ENCODE data around the gene POU3F3. TPM values are rescaled to one million over a fixed set of nuclear protein-coding genes. Genes with fewer than 3 reads are reported as not detected.

The POU3F3 gene
- total RNA-seq, 1 experiment from 2014 or later, result not detected

GRCh38 chr2:104888489-104889258 is 34.8 kb downstream of the POU3F3 start:
- no peak overlapping the region for H2AFZ ChIP-seq (ENCODE audit: low read depth, low read length, poor library complexity, severe bottlenecking)
- H3K79me2 ChIP-seq (ENCODE audit: insufficient read depth, low read length), result no peaks in the 10 kb centered on the region
- ChIA-PET POLR2A (no interaction called here), CTCF (no interaction called here), RAD21 (ENCODE audit: low non-redundant PET in 1 of 2, low total read pairs in 2 of 2, uncharacterized antibody in 2 of 2, unreplicated experiment in 2 of 2) (no interaction called here)
- H3K9me2 ChIP-seq (ENCODE audit: insufficient read depth), result no peaks in the 10 kb centered on the region
- DNase-seq (ENCODE audit: low read depth, low spot score) (no peak), ATAC-seq (no peak)
- no peak overlapping the region for H3K27ac ChIP-seq (ENCODE audit: low read depth, low read length)
- BruUV-seq (replicated peaks), result no TSS peak
- no peaks in the 10 kb centered on the region for H3K4me1 ChIP-seq (ENCODE audit: control insufficient read depth in 1 of 2, insufficient read depth in 2 of 2, low read length in 2 of 2)
- intact Hi-C loops (cut with micrococcal nuclease), result no loop called here
- no peaks in the 10 kb centered on the region for H4K20me1 ChIP-seq (ENCODE audit: insufficient read depth)
- H3K27me3 ChIP-seq (ENCODE audit: insufficient read depth, low read length), result peaks cover 22% of the 10 kb centered on the region
- no peak overlapping the region for H3K9ac ChIP-seq (ENCODE audit: low read length)
- TF ChIP-seq TCF7L2 (IDR thresholded peaks at IDR 0.05; ENCODE audit: borderline replicate concordance, extremely low read depth, insufficient read depth, insufficient read length) (no peak), JUND (IDR thresholded peaks at IDR 0.05) (no peak), EZH2 (IDR thresholded peaks at IDR 0.05) (no peak), MAX (IDR thresholded peaks at IDR 0.05) (no peak), SIN3A (IDR thresholded peaks at IDR 0.05; ENCODE audit: low read depth) (no peak), ZFX (IDR thresholded peaks at IDR 0.05) (no peak), REST (IDR thresholded peaks at IDR 0.05; ENCODE audit: low read depth) (no peak), SRF (IDR thresholded peaks at IDR 0.05; ENCODE audit: low read depth) (no peak)
- no peaks in the 10 kb centered on the region for H3K36me3 ChIP-seq (ENCODE audit: control insufficient read depth in 1 of 2, insufficient read depth in 2 of 2, low read length in 2 of 2)
- no peak overlapping the region for H3K4me3 ChIP-seq (replicated peaks in 1 of 2; ENCODE audit: low read depth in 1 of 2, low read length in 2 of 2)
- H3K4me2 ChIP-seq (ENCODE audit: low read length), result no peak overlapping the region
- H3K9me3 ChIP-seq (ENCODE audit: control insufficient read depth in 1 of 2, insufficient read depth in 1 of 2, low read depth in 1 of 2, low read length in 2 of 2), result no peaks in the 10 kb centered on the region

All from HCT116 (cell line).